ENCODE results near the gene RGS9.
"Not testable (repeated sequence)": the region's sequence is repeated elsewhere in the genome, so short reads cannot be mapped to it uniquely, and the experiment has no call there.

The RGS9 gene

GRCh38 chr17:65116515-65116914 is 20.7 kb upstream of the RGS9 start:
- DNase-seq, result not testable (repeated sequence)

GRCh38 chr17:65117384-65118035 is 19.7 kb upstream of the RGS9 start:
- DNase-seq, result no peak

- no peak for DNase-seq
Observed at GRCh38 chr17:65121368-65121767, 15.8 kb upstream of the RGS9 start.

- DNase-seq, result no peak
Observed at GRCh38 chr17:65121916-65122806, 15.0 kb upstream of the RGS9 start.

GRCh38 chr17:65122836-65123756 is 14.1 kb upstream of the RGS9 start:
- DNase-seq, result peak; percentile 84

- DNase-seq, result no peak
Observed at GRCh38 chr17:65123757-65124675, 13.2 kb upstream of the RGS9 start.

- DNase-seq, result no peak
Observed at GRCh38 chr17:65130832-65131231, 6.3 kb upstream of the RGS9 start.

GRCh38 chr17:65131240-65131639 is 5.9 kb upstream of the RGS9 start:
- no peak for DNase-seq

GRCh38 chr17:65131946-65132345 is 5.2 kb upstream of the RGS9 start:
- DNase-seq, result no peak

- DNase-seq, result no peak
Observed at GRCh38 chr17:65134035-65134434, 3.1 kb upstream of the RGS9 start.

- DNase-seq, result no peak
Observed at GRCh38 chr17:65139101-65139764, 2.1 kb downstream of the RGS9 start.

- no peak for DNase-seq
Observed at GRCh38 chr17:65142247-65142646, 5.1 kb downstream of the RGS9 start.

GRCh38 chr17:65143889-65144604 is 6.9 kb downstream of the RGS9 start:
- DNase-seq, result no peak

GRCh38 chr17:65145743-65146142 is 8.6 kb downstream of the RGS9 start:
- no peak for DNase-seq

- no peak for DNase-seq
Observed at GRCh38 chr17:65147955-65148354, 10.8 kb downstream of the RGS9 start.

- DNase-seq, result no peak
Observed at GRCh38 chr17:65154770-65155589, 17.8 kb downstream of the RGS9 start.

GRCh38 chr17:65155622-65156021 is 18.5 kb downstream of the RGS9 start:
- DNase-seq, result no peak

- no peak for DNase-seq
Observed at GRCh38 chr17:65156185-65156834, 19.1 kb downstream of the RGS9 start.

- DNase-seq, result no peak
Observed at GRCh38 chr17:65156835-65157565, 19.8 kb downstream of the RGS9 start.

Measured in COR-L47 (cell line).